Smooth muscle cell (in vitro differentiated cells): ENCODE data around the gene SEC14L5. TPM values are rescaled to one million over a fixed set of nuclear protein-coding genes. Genes with fewer than 3 reads are reported as not detected.

Experiments used
- DNase-seq: peaks from one replicate; lab custom pipeline; 2025; ENCODE audit not compliant: unreplicated experiment; lab: John Stamatoyannopoulos, UW
- H2AFZ ChIP-seq: fragments of 200-600 bp; sonication (generic); 2 replicates; pipeline ENCODE4 v1.6.0; 2016; ENCODE audit warnings: antibody characterized with exemption, low read depth, mild to moderate bottlenecking
- H3F3A ChIP-seq: fragments of 200-600 bp; sonication (generic); 2 replicates; pipeline ENCODE4 v1.6.0; 2017; ENCODE audit warnings: antibody characterized with exemption, low read depth
- H3K27ac ChIP-seq: fragments of 200-600 bp; sonication (generic); 2 replicates; pipeline ENCODE4 v1.5.1; 2016; ENCODE audit warnings: low read depth, mild to moderate bottlenecking
- H3K27me3 ChIP-seq: fragments of 200-600 bp; sonication (generic); 2 replicates; pipeline ENCODE4 v1.6.1; 2016; ENCODE audit warnings: low read depth, mild to moderate bottlenecking
- H3K36me3 ChIP-seq: fragments of 200-600 bp; sonication (generic); 2 replicates; pipeline ENCODE4 v1.5.1; 2016; ENCODE audit warnings: low read depth
- H3K4me1 ChIP-seq: fragments of 200-600 bp; sonication (generic); 2 replicates; pipeline ENCODE4 v1.5.1; 2016; ENCODE audit warnings: low read depth
- H3K4me2 ChIP-seq: fragments of 200-600 bp; sonication (generic); 2 replicates; pipeline ENCODE4 v1.6.0; 2016; ENCODE audit warnings: mild to moderate bottlenecking
- H3K4me3 ChIP-seq: fragments of 200-600 bp; sonication (generic); 2 replicates; pipeline ENCODE4 v1.5.1; 2016; ENCODE audit warnings: mild to moderate bottlenecking
- H3K79me2 ChIP-seq: fragments of 200-600 bp; sonication (generic); 2 replicates; pipeline ENCODE4 v1.6.0; 2016; ENCODE audit warnings: low read depth, mild to moderate bottlenecking
- H3K9ac ChIP-seq: fragments of 200-600 bp; sonication (generic); 2 replicates; pipeline ENCODE4 v1.6.0; 2016; ENCODE audit warnings: low read depth
- H3K9me3 ChIP-seq: fragments of 200-600 bp; sonication (generic); replicated peaks from 2 replicates; pipeline ENCODE4 v1.5.1; 2016; ENCODE audit warnings: low read depth
- H4K20me1 ChIP-seq: fragments of 200-600 bp; sonication (generic); 2 replicates; pipeline ENCODE4 v1.6.0; 2016; ENCODE audit warnings: low read depth
- CTCF ChIP-seq: fragments of 200-600 bp; sonication (generic); IDR thresholded peaks from 2 replicates; pipeline ENCODE4 v1.5.1; 2017; ENCODE audit warnings: borderline replicate concordance, mild to moderate bottlenecking, antibody characterized with exemption; ENCODE audit not compliant: insufficient read depth, poor library complexity, severe bottlenecking
- WGBS: methylation state at CpG from one replicate; pipeline ENCODE4 v1.1.7; 2016; ENCODE audit warnings: low lambda C conversion rate; 5-methylcytosine and 5-hydroxymethylcytosine counted together
- polyA plus RNA-seq: library from polyadenylated mRNA; unstranded; fragments of >200 nt; fragmentation: Nextera tagmentation; extraction: Ambion mirVana; gene quantifications from 2 replicates; pipeline ENCODE4 v1.2.1, GENCODE V29; 2016
- total RNA-seq: library from RNA; depleted of rRNA; stranded (reverse); fragments of >200 nt; gene quantifications from 2 replicates; pipeline ENCODE4 v1.2.3, GENCODE V29; 2014

SEC14L5 gene
- total and polyA plus RNA-seq, 2 experiments from 2014 or later, result not detected

- H3K4me2 ChIP-seq, result no peak overlapping the region
- H3F3A ChIP-seq, result no peaks in the 10 kb centered on the region
- WGBS, result 92% methylated on average over 12 of the region's 12 CpGs
- H4K20me1 ChIP-seq, result no peaks in the 10 kb centered on the region
- no peak for DNase-seq
- no peaks in the 10 kb centered on the region for H3K27me3 ChIP-seq
- H3K27ac ChIP-seq, result no peak overlapping the region
- H3K9me3 ChIP-seq, result no peaks in the 10 kb centered on the region
- no peak overlapping the region for H2AFZ ChIP-seq
- no peak for TF ChIP-seq CTCF
- no peaks in the 10 kb centered on the region for H3K79me2 ChIP-seq
- H3K4me1 ChIP-seq, result no peaks in the 10 kb centered on the region
- no peak overlapping the region for H3K4me3 ChIP-seq
- no peaks in the 10 kb centered on the region for H3K36me3 ChIP-seq
- no peak overlapping the region for H3K9ac ChIP-seq
Observed at GRCh38 chr16:4910828-4911227, 47.3 kb upstream of the SEC14L5 start.

GRCh38 chr16:4911970-4912386 lies 46.2 kb upstream of the SEC14L5 start:
- Histone ChIP-seq H3K27ac (no peak overlapping the region), H3K79me2 (no peaks in the 10 kb centered on the region), H3K4me2 (no peak overlapping the region), H3K4me3 (no peak overlapping the region), H3K27me3 (no peaks in the 10 kb centered on the region), H3F3A (no peaks in the 10 kb centered on the region), H3K9ac (no peak overlapping the region), H3K36me3 (no peaks in the 10 kb centered on the region), H4K20me1 (no peaks in the 10 kb centered on the region), H2AFZ (no peak overlapping the region), H3K9me3 (no peaks in the 10 kb centered on the region), H3K4me1 (no peaks in the 10 kb centered on the region)
- DNase-seq, result no peak
- TF ChIP-seq CTCF, result no peak
- 77% methylated on average over 6 of the region's 6 CpGs for WGBS

- H3K27me3 ChIP-seq, result no peaks in the 10 kb centered on the region
- no peak overlapping the region for H3K9ac ChIP-seq
- H3K79me2 ChIP-seq, result no peaks in the 10 kb centered on the region
- H2AFZ ChIP-seq, result no peak overlapping the region
- no peak overlapping the region for H3K4me3 ChIP-seq
- H3K4me2 ChIP-seq, result no peak overlapping the region
- no peak for DNase-seq
- WGBS, result 95% methylated on average over 7 of the region's 7 CpGs
- H3K4me1 ChIP-seq, result no peaks in the 10 kb centered on the region
- no peaks in the 10 kb centered on the region for H3K9me3 ChIP-seq
- no peaks in the 10 kb centered on the region for H3F3A ChIP-seq
- H3K27ac ChIP-seq, result no peak overlapping the region
- H3K36me3 ChIP-seq, result no peaks in the 10 kb centered on the region
- no peaks in the 10 kb centered on the region for H4K20me1 ChIP-seq
- no peak for TF ChIP-seq CTCF
Observed at GRCh38 chr16:4913130-4913773, 44.9 kb upstream of the SEC14L5 start.
